Measurements from ENCODE around the gene SUGCT.

SUGCT gene

DNA sequence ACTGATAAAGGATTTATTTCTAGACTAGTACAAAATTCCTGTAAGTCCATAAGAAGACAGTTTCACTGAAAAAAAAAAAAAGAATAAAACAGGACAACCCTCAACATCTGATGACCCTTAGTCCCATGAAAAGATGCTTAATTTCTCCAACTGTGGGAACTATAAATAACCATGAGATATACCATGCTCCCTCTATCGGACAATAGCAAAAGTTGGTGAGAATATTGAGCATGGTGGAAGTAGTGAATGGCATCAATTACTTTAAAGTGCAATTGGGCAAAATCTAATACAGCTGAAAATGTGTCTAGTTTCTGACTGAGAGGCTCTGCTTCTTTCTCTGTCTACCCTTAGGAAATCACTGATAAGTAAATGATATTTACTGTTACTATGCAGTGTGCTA, 348.8 kb downstream of the SUGCT start:
- no peak for DNase-seq

DNA sequence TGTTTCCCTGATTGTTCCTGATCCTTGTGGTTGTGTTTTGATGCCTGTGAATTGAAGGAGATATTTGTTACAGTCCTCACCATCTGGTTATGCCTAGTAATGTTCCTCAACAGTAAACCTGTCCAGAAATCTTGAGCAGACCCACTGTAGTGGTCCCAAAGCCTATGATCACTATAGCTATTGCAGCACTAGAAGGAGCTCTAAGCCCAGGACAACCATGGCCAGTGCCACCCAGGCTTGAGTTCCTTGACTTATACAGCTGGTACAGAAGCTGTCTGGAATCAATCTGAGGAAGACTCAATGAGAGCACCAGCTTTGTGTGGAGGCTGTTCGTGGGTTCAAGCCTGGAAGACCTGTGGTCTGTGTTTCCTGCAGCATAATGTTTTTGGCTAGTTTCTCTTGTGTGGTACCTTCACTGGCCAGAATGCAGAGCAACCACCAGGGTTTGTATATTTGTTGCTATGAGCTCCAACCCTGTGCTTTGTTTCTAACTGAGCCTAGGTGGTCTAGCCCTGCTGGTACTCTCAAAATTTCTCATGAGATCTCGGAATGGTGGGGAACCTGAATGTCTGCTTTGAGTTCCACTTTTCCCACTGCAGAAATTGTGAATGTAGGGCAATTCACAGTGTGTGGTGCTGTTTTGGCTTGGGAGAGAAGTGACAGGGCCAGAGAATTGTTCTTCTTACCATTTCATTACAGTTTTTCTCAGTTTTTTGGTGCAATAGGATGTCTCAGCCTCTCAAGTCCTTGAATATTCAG, 355.2 kb downstream of the SUGCT start:
- no peak for DNase-seq

DNA sequence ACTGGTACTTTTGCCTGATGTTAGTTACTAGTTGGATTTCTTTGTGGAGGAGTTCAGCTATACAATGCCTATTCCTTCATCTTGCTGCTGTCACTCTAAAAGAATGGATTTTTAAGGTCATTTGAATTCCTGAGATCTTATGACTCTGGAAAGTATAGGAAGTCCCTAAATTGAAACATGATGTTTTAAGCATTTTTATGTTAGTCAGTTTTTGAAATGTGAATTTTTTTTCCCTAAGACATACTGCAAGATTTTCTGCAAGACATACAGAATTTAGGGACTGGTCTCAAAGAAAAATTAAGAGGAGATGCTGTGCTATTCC, 355.8 kb downstream of the SUGCT start:
- DNase-seq, result no peak

DNA sequence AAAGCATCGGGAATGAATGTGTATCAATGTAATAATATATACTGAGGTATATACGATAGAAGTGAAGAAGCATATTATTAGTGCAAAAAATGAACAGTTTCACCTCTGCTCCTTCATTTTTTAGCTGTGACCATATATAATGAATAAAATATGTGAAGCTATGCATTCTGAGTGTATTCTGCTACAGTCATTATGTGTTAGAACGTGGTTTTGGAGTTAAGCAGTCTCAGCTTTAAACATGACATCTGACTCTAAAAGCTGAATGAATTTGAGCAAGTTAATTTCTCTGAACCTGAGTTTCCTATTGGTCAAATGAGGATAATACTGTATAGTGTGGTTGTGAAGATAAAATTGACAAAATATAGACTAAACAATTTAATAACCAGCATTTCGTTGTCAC, 358.1 kb downstream of the SUGCT start:
- DNase-seq, result no peak

DNA sequence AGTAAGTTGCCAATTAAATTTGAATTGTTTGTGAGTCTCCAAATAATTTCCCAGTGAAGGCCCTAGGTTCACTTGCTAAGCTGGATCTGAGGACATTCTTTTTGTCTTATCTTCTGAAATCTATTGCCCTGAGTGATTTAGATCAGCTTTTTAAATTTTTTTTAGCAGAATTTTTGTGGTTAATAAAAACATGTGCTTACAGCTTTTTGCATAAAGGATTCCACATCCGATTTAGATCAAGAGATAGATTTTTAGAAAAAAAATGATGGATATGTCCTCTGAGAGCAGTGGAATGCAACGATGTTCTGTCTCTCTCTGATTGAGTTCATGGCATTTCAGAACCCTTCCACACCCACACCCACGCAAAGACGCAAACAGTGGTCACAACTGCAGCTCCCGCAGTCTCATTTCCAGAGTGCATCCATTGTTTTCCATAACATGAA, 358.8 kb downstream of the SUGCT start:
- DNase-seq, result no peak

DNA sequence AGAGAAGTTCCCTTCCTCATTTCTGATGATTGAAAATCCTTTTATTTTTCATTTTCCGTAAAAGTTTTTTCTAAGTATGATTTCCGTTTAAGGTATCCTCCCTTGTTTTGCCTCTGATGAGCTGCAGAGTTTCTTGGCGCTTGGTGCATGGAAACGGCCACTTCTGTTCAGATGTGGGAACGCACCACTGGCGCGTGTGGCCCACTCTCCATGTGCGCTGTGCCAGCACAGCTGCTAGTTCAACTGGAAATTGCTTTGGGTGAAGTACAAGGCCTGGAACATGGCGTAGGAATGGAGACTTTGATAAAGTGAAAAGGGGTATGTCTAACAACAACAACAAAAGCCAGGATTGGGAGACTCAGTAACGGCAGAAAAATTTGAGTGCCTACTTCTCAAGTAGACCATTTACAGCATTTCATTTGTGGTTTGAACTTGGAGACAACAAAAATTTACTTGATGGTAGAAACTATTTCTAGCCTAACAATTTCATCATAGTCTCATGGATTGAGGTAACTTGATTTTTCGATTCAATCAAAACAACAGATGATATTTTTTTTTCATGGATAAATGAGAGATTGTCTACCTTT, 364.2 kb downstream of the SUGCT start:
- no peak for DNase-seq

DNA sequence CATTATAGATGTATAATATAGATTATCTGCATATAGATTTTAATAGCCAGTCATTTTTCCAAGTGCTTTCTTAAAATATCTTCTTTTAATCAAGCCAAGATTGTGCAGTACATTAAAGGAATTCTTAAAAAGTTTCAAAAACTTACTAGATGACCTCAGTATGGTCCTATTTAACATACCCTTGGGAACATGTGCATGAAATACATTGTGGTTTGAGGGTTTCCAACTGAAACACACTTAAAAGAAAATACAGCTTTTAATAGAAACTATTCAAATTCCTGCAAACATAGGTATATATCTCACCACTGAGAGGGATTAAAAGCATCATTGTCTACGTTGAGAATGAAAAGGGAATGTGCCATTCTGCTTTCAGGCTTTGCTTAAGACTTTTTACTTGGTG, 364.9 kb downstream of the SUGCT start:
- no peak for DNase-seq

DNA sequence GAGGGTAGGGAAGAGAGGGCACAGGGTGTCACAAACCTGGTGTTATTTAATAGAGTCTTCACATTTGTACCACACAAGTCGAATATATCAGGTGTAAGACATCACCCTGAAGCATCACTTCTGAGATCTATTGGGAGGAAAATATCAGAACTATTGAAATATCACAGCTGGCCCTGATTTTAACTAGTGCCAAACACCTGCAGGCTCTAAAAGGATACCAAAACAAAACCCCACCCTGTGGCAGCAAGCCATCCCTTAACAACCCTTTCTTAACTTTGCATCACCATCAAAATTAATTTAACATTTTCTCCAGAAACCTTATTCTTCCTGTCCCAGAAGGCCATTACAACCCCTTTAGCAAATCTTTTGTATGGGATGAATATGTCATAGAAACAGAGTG, 365.4 kb downstream of the SUGCT start:
- DNase-seq, result no peak

DNA sequence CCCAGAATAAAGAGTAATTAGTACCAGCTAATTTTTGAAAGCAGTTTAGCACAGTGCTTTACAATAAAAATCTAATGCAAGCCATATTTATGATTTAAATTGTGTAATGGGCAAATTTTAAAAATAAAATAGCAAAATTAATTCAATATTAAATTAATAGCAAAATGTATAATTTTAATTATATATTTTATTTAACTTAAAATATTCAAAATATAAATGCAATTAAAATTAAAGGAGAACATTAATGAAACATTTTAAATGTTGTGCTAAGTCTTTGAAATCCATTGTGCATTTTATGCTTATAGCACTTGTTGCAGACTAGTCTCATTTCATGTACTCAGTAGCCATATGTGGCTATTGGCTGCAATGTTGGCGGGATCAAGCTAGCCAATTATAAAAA, 367.6 kb downstream of the SUGCT start:
- no peak for DNase-seq

DNA sequence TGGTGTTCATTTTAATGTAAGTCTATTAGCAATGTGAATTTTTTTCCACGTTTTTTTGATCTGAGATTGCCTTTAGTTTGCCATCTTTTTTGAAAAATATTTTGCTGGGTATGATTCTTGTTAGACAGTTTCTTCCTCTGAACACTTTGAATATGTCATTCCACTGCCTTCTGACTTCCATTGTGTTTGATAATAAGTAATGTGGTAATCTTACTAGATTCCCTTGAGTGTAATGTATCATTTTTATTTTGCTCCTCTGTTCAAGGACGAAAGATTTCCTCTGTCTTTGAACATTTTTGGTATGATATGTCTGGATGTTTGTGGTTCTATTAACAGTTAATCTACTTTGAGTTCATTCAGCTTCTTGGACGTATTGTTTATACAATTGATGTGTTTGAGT, 371.4 kb downstream of the SUGCT start:
- DNase-seq, result no peak

DNA sequence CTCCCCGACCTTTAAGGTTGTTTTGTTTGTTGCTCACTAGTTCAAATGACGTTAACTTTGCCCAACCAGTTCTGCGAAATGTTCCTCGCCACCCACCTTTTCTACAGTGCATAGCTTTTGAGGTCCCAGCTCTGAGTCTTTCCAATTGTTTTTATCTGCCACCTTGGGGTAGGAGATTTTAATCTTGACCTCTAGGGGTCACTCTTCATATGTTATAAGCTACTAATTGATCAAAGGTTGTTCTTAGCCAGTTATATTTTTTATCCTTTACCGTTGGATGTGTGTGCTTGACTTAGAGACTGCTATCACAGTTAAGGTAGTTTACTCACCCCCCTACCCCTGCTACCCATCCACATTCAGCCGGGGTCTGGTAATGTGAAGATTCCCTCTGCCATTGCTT, 372.4 kb downstream of the SUGCT start:
- no peak for DNase-seq

DNA sequence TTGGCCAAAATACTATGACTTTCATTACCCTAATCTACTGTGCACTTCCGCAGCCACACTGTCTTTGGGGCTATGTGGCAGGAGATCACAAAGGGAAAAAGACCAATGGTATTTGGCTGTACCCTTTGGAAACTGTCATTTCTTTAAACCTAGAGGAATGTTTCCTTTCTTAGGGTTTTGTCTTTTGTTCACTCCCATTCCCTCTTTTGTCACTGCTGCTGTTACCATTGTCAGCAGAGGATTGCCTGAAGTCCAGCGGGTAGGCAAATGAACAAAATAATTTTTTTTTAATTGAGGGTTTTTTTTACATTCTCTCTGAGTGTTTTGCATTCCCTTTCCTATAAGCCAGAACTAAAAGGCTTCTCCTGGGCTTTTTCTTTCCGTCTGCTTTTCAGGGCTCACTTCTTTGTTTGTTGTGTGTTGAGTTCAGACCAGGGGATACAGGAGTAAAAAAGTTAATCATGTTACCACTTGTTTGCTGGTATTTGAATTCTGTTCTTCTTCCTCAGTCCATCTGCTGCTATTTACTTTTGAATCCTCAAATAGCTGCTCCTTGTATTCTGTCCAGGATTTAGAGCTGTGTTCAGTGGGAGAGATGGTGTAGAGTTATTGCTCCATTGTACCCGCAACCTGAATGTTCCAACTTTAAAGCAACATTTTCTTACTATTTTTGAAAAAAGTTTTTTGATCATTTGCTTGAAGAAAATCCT, 374.6 kb downstream of the SUGCT start:
- no peak for DNase-seq

DNA sequence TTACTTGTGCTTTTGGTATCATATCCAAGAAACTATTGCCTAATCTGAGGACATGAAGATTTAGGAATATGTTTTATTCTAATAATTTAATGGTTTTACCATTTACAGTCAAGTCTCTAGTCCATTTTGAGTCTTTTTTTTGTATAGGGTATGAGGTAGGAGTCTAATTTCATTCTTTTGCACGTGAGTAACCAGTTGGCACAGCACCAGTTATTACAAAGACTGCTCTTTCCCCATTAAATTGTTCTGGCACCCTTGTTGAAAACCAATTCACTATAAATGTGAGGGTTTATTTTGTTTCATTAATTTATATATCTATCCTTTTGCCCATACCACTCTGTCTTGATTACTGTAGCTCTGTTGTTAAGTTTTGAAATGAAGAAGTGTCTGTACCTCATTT, 381.6 kb downstream of the SUGCT start:
- no peak for DNase-seq

DNA sequence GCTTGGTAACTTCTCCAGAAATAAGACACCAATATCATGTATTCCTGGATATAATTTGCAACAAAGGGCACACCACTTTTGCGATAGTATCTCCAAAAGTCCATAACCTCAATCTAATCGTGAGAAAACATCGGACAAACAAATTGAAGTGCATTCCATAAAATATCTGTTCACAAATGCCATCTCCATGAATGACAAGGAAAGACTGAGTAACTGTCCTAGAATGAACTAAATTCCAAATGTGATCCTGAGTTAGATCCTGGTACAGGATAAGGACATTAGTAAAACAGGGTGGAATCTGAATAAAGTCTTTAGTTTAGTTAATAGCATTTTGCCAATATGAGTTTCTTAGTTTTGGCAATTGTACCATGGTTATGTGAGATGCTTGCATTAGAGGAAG, 384.2 kb downstream of the SUGCT start:
- DNase-seq, result no peak

DNA sequence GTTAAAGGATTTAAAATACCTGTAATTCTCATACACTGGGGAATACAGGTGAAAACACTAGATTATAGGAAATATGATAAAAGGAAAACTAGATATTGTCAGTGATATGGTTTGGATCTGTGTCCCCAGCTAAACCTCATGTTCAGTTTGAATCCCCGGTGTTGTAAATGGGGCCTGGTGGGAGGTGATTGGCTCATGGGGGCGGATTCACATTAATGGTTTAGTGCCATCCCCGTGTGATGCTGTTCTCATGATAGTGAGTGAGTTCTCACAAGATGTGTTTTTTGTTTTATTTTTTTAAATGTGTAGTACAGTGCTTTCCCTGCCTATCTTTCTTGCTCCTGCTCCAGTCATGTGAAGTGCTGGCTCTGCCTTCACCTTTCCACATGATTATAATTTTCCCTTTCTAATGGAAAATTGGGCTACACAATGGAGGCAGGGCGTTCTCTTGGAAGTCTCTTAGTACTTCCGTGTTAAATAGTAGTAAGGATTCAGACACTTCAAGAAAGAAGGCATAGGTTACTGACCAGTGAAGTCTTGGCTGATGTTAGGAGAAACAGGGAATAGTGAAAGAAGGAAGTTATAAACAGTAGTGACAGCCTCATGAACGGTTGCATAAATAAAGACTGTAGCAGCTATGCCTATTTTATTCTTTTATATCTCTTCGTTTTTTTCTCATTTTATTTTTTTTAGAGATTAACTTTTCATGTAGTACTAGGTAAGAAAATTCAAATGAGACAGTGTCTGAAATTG, 386.4 kb downstream of the SUGCT start:
- no peak for DNase-seq

DNA sequence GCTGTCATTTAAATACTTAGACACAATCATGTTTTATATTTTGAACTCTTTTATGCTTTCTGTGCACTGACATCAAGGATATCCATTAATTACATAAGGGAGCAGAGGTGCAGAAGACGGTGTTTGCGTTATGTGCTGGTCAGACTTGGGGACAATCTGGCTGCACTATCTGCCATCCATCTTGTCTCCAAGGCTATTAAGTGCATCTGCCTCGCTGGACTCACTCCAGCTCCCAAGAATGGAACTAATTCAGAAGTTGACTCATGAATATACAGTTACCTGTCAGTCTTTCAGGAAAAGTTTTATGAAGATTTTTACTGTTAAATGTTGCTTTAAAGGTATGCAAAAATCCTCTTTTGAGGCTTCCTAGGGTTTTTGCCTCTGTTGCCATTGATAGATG, 391.0 kb downstream of the SUGCT start:
- no peak for DNase-seq

DNA sequence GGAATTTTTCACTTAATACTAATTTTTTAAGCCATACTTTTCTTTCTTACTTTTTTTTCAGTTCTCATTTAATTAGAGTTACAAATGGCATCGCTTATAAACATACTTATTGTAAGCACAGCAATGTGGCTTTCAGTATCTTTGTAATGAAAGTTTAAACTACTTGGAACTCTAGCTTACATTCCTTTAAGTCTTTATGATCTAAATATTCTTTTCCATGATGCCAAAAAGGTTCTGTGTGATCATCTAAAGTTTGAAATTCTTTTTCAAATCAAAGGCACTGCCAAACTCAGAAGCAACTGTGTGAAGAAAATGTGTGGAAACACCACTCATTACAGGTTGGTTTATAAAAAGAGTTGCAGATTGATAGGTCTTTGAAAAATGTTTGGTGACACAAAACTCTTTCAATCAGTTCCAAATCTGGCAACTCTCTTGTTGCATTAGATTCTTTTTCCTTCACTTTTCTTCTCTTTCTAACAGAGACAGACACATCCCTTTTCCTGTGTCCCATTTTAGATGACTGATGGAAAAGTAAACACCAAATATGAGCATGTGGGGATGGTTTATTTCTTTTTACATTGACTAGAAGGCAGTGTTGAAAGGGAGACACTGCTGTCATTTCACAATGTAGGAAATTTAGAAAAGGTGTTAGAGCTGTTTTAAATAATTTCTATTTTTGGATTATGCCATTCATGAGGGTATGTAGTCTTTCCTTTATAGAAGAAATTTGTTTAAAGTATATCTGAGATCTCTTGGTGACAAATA, 392.3 kb downstream of the SUGCT start:
- DNase-seq, result no peak

DNA sequence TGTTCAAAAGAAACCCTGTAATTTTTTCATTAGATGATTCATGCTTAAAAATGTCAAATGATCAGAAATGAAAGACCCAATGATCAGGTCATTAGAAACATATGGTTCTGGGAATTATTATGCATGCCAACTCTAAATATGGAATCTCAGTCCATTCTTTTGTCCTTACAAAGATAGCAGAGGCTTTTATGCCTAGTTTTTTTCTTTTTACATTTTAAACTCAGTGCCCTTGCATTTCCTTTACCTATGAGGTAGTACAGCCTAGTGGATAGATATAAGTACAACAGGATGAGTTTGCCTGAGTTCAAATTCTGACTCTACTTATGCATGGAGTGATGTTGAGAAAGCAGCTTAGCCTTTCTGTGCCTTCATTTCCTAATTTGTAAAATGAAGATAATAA, 392.9 kb downstream of the SUGCT start:
- no peak for DNase-seq

DNA sequence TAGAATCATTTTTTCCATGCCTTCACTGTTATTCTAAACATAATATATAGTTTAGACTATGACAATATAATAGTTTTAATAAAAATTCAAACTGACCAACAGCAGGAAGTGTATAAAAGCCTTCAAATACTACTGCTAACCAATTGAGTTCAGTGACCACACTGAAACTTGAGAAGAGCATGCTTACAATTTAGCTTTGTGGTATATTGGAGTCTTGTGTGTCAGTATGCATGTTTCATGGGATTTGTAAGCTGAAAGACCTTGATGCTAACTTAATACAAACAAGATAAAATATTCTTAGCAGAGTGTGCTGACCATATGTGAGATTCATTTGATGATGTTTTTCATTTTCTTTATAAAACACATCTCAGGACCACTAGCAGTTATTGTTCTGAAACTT, 395.5 kb downstream of the SUGCT start:
- no peak for DNase-seq

DNA sequence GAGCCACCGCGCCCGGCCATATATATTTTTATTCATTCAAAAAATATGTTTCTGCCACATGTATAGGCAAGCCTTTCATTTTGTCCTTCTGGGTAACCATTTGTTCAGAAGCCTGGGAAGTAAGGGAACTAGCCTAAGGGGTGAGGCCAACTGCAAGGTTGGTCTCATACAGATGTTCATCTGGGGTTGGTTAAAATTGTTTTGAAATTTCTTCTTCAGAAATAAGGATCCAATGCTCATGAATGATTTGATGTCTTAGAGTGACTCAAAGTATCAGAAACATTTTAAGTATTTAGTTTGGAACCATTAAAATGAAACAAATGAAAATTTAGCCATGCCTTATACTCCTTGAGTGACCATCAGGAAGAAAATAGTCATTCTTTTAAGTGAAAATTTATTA, 397.2 kb downstream of the SUGCT start:
- no peak for DNase-seq

DNA sequence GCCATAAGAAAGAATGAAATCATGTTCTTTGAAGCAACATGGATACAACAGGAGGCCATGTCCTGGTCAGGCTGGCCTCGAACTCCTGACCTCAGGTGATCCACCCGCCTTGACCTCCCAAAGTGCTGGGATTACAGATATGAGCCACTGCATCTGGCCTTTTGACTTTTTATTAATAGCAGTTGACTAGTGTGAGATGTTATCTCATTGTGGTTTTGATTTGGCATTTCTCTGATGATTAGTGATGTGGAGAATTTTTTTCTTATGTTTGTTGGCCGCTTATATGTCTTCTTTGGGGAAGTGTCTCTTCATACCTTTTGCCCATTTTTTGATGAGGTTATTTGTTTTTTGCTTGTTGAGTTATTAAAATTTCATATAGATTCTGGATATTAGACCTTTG, 400.9 kb downstream of the SUGCT start:
- DNase-seq, result no peak

DNA sequence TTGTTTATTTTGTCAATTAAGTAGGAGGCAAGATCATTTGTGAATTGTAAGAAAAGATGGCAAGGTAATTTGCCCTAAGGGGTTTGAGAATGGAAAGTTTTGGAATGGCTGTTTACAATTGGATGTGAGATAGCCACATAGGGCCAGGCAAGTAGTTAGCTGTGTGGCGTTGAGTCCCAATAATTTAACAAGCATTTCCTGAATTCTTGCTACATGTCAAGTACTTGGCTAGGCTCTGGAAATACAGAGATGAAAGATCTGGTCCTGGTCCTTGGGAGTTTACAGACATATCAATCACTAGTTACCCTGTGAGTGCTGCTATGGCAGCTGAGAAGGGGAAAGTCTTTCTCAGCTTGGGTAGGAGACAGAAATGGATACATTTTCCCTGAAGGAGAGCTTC, 401.6 kb downstream of the SUGCT start:
- no peak for DNase-seq

DNA sequence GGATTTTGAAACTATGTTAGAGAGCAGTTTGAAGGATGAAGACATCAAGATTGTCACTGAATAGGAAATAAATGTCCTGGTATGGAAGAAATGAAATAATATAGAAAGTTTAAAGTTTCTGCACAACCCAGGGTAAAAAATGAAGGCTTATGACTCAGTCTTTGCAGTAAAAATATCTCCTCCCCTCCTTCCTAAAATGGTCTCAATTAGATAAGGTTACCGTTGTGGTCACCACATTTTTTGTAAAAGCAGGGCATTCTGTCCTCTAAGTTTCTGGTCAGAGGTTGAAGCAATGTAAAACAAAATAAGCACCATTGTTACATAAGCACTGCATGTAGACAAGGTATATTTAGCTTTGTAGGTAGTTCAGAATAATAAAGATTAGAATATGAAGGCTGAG, 403.5 kb downstream of the SUGCT start:
- DNase-seq, result no peak

Data from stimulated activated naive CD4-positive, alpha-beta T cell treated with Interleukin-2 at 50 U/mL for 16 hours (primary cell).